ENCODE measurements around the gene GP1BA.

- TF ChIP-seq CTCF (IDR thresholded peaks at IDR 0.05) (no peak), POLR2A (IDR thresholded peaks at IDR 0.05) (no peak)
Observed at GRCh38 chr17:4972752-4973151, 40.7 kb downstream of the GP1BA start.
